SU-DHL-6 (cell line): Measurements from ENCODE around the gene GPR180.

Experiments used
- H2AFZ ChIP-seq: fragments of 200-600 bp; sonication (generic); 2 replicates; pipeline ENCODE4 v1.6.1; 2014; ENCODE audit warnings: low read depth, mild to moderate bottlenecking, moderate library complexity, mixed read lengths, antibody characterized with exemption, low read length; ENCODE audit not compliant: severe bottlenecking
- H3F3A ChIP-seq: fragments of 200-600 bp; shearing (Covaris generic); 2 replicates; pipeline ENCODE4 v1.6.0; 2016; ENCODE audit warnings: antibody characterized with exemption, mild to moderate bottlenecking; ENCODE audit not compliant: insufficient read depth
- H3K27ac ChIP-seq: fragments of 200-600 bp; sonication (generic); 2 replicates; pipeline ENCODE4 v1.5.1; 2016; ENCODE audit warnings: low read depth, mild to moderate bottlenecking, low read length, moderate library complexity, mixed read lengths
- H3K27me3 ChIP-seq: fragments of 200-600 bp; sonication (generic), shearing (Covaris generic); 2 replicates; pipeline ENCODE4 v1.6.0; 2014; ENCODE audit warnings: mild to moderate bottlenecking, low read length
- H3K36me3 ChIP-seq: fragments of 200-600 bp; sonication (generic); 2 replicates; pipeline ENCODE4 v1.6.1; 2014; ENCODE audit warnings: mild to moderate bottlenecking, low read length, mixed read lengths
- H3K4me2 ChIP-seq: fragments of 300-600, 200-600 bp; shearing (Covaris generic), sonication (generic); 2 replicates; pipeline ENCODE4 v1.6.0; 2014; ENCODE audit warnings: low read length, low read depth, mild to moderate bottlenecking; ENCODE audit not compliant: poor library complexity, severe bottlenecking
- H3K4me3 ChIP-seq: fragments of 200-600 bp; sonication (generic); 2 replicates; pipeline ENCODE4 v1.5.1; 2014; ENCODE audit warnings: antibody characterized with exemption, low read length, mild to moderate bottlenecking, mixed read lengths; ENCODE audit not compliant: insufficient read depth, poor library complexity, severe bottlenecking
- H3K79me2 ChIP-seq: fragments of 200-600 bp; sonication (generic); 2 replicates; pipeline ENCODE4 v1.6.1; 2014; ENCODE audit warnings: mild to moderate bottlenecking, low read length, moderate library complexity; ENCODE audit not compliant: insufficient read depth
- H3K9ac ChIP-seq: fragments of 200-600 bp; sonication (generic); 2 replicates; pipeline ENCODE4 v1.7.0; 2014; ENCODE audit warnings: mild to moderate bottlenecking, low read length
- H3K9me2 ChIP-seq: fragments of 200-600 bp; sonication (generic); replicated peaks from 2 replicates; pipeline ENCODE4 v1.6.1; 2014; ENCODE audit warnings: low read length; ENCODE audit not compliant: insufficient read depth
- H3K9me3 ChIP-seq: fragments of 200-600 bp; sonication (generic); 2 replicates; pipeline ENCODE4 v1.6.1; 2014; ENCODE audit warnings: low read length, mixed read lengths; ENCODE audit not compliant: insufficient read depth
- H4K20me1 ChIP-seq: fragments of 200-600 bp; sonication (generic); 2 replicates; pipeline ENCODE4 v1.6.1; 2014; ENCODE audit warnings: low read depth, mild to moderate bottlenecking, antibody characterized with exemption, low read length, moderate library complexity, mixed read lengths
- CTCF ChIP-seq: fragments of 200-600 bp; sonication (generic); IDR thresholded peaks from one replicate; pipeline ENCODE4 v1.5.1; 2017; ENCODE audit warnings: antibody characterized with exemption, mild to moderate bottlenecking, low read length, moderate library complexity; ENCODE audit not compliant: insufficient read depth, poor library complexity, severe bottlenecking
- EZH2phosphoT487 ChIP-seq: fragments of 200-600 bp; sonication (generic), shearing (Covaris generic); conservative IDR thresholded peaks from 2 replicates; pipeline ENCODE4 v1.6.1; 2018; ENCODE audit warnings: mild to moderate bottlenecking, antibody characterized with exemption, low read length, moderate library complexity, mixed read lengths

Gene GPR180

GRCh38 chr13:94596575-94596971 lies 5.1 kb upstream of the GPR180 start:
- peak overlapping the region; percentile 37; the same call in 1 of the 2 replicates for H3K27ac ChIP-seq
- peak overlapping the region; percentile 83 for H3K9ac ChIP-seq
- H4K20me1 ChIP-seq, result no peaks in the 10 kb centered on the region
- peaks cover 9% of the 10 kb centered on the region; the same call in 1 of the 2 replicates for H3K36me3 ChIP-seq
- TF ChIP-seq CTCF, result no peak
- TF ChIP-seq EZH2phosphoT487, result no peak
- H2AFZ ChIP-seq, result peak overlapping the region; percentile 75
- no peaks in the 10 kb centered on the region; the same call in 1 of the 2 replicates for H3K9me3 ChIP-seq
- H3K27me3 ChIP-seq, result no peaks in the 10 kb centered on the region
- H3K4me2 ChIP-seq, result peak overlapping the region; percentile 81
- no peaks in the 10 kb centered on the region for H3K9me2 ChIP-seq
- peak overlapping the region; percentile 93 for H3K4me3 ChIP-seq
- peaks cover 32% of the 10 kb centered on the region for H3K79me2 ChIP-seq
- H3F3A ChIP-seq, result peaks cover 12% of the 10 kb centered on the region

- no peak overlapping the region; the same call in 1 of the 2 replicates for H3K27ac ChIP-seq
- H3K9ac ChIP-seq, result no peak overlapping the region
- H3K9me2 ChIP-seq, result no peaks in the 10 kb centered on the region
- H3F3A ChIP-seq, result peaks cover 12% of the 10 kb centered on the region
- TF ChIP-seq CTCF (no peak), EZH2phosphoT487 (no peak)
- H3K79me2 ChIP-seq, result peaks cover 41% of the 10 kb centered on the region
- no peak overlapping the region for H2AFZ ChIP-seq
- no peaks in the 10 kb centered on the region; the same call in 1 of the 2 replicates for H3K9me3 ChIP-seq
- no peak overlapping the region for H3K4me3 ChIP-seq
- no peak overlapping the region for H3K4me2 ChIP-seq
- no peaks in the 10 kb centered on the region for H4K20me1 ChIP-seq
- no peaks in the 10 kb centered on the region for H3K27me3 ChIP-seq
- H3K36me3 ChIP-seq, result no peaks in the 10 kb centered on the region
Observed at GRCh38 chr13:94598281-94598680, 3.4 kb upstream of the GPR180 start.

GRCh38 chr13:94599877-94600276 lies 1.8 kb upstream of the GPR180 start:
- Histone ChIP-seq H3K36me3 (no peaks in the 10 kb centered on the region), H3K9me3 (no peaks in the 10 kb centered on the region; the same call in 1 of the 2 replicates), H3F3A (peaks cover 12% of the 10 kb centered on the region), H4K20me1 (no peaks in the 10 kb centered on the region), H3K4me2 (no peak overlapping the region), H3K79me2 (peaks cover 34% of the 10 kb centered on the region), H3K9me2 (no peaks in the 10 kb centered on the region), H3K9ac (no peak overlapping the region), H3K27me3 (no peaks in the 10 kb centered on the region), H3K4me3 (no peak overlapping the region), H3K27ac (no peak overlapping the region), H2AFZ (no peak overlapping the region)
- TF ChIP-seq EZH2phosphoT487, result no peak

GRCh38 chr13:94602467-94602866 lies 810 bp downstream of the GPR180 start:
- Histone ChIP-seq H4K20me1 (no peaks in the 10 kb centered on the region), H3K27ac (0 out of 2 replicates have a peak overlapping the region, but pooled peaks have one; percentile 6), H3F3A (peaks cover 7% of the 10 kb centered on the region), H2AFZ (peak overlapping the region; percentile 59), H3K79me2 (peaks cover 30% of the 10 kb centered on the region), H3K4me3 (peak overlapping the region; percentile 76), H3K9me3 (no peaks in the 10 kb centered on the region; the same call in 1 of the 2 replicates), H3K36me3 (peaks cover 15% of the 10 kb centered on the region; the same call in 1 of the 2 replicates), H3K9me2 (no peaks in the 10 kb centered on the region), H3K27me3 (no peaks in the 10 kb centered on the region), H3K4me2 (peak overlapping the region; percentile 89), H3K9ac (peak overlapping the region; percentile 70)
- TF ChIP-seq EZH2phosphoT487 (no peak), CTCF (no peak)
